GM12873 (cell line): ENCODE measurements around the gene FAM222B.

Experiments
- CTCF ChIP-seq: IDR thresholded peaks from 2 replicates; pipeline ENCODE4 v1.5.1; 2012; ENCODE audit warnings: low read depth, mild to moderate bottlenecking, moderate library complexity, low read length, control low read depth; ENCODE audit not compliant: insufficient read depth; ENCODE audit errors: missing control alignments

The FAM222B gene

GRCh38 chr17:28749516-28750177 lies 92.9 kb downstream of the FAM222B start:
- TF ChIP-seq CTCF, result no peak

GRCh38 chr17:28748852-28749515 lies 93.6 kb downstream of the FAM222B start:
- TF ChIP-seq CTCF, result no peak

GRCh38 chr17:28747801-28748750 lies 94.5 kb downstream of the FAM222B start:
- TF ChIP-seq CTCF, result no peak

- TF ChIP-seq CTCF, result no peak
Observed at GRCh38 chr17:28747051-28747691, 95.4 kb downstream of the FAM222B start.

- TF ChIP-seq CTCF, result no peak
Observed at GRCh38 chr17:28746611-28747050, 96.0 kb downstream of the FAM222B start.

- no peak for TF ChIP-seq CTCF
Observed at GRCh38 chr17:28745786-28746411, 96.7 kb downstream of the FAM222B start.
